NT2/D1 (cell line): ENCODE results near the gene LIPC.

Experiments used
- SUZ12 ChIP-seq: IDR thresholded peaks from 2 replicates; pipeline ENCODE4 v1.6.1; 2011; ENCODE audit not compliant: insufficient read length, insufficient read depth; ENCODE audit errors: extremely low read depth
- YY1 ChIP-seq: IDR thresholded peaks from 2 replicates; pipeline ENCODE4 v1.6.1; 2011; ENCODE audit not compliant: insufficient read length, insufficient read depth
- ZNF274 ChIP-seq: IDR thresholded peaks from 2 replicates; pipeline ENCODE4 v1.6.1; 2011; ENCODE audit warnings: mild to moderate bottlenecking, low read depth, low read length

- TF ChIP-seq YY1 (no peak), SUZ12 (no peak), ZNF274 (no peak)
These were observed 104.6 kb downstream of the LIPC start for GRCh38 chr15:58536414-58536813.
